GM13977 (cell line): ENCODE results near the gene JMJD1C.

ENCODE experiments used
- DNase-seq: peaks from one replicate; pipeline ENCODE4 v3.0.0; 2012; ENCODE audit warnings: low spot score
- in situ Hi-C: fragments of 300-500 bp; cut with MboI; formaldehyde crosslinking; loops from one replicate; pipeline ENCODE4 v1.12.0; 2022; ENCODE audit warnings: low sequenced_read_pairs, low pct_unique_long_range_greater_than_20kb, mixed read lengths, inconsistent platforms; ENCODE audit not compliant: unreplicated experiment
- TF ChIP-seq, protein P1 (sequence below): IDR thresholded peaks from 2 replicates; pipeline ENCODE4 v1.5.1; 2012; ENCODE audit warnings: mild to moderate bottlenecking, control low read depth; ENCODE audit not compliant: insufficient read depth; ENCODE audit errors: extremely low read depth, missing control alignments

The JMJD1C gene

DNA sequence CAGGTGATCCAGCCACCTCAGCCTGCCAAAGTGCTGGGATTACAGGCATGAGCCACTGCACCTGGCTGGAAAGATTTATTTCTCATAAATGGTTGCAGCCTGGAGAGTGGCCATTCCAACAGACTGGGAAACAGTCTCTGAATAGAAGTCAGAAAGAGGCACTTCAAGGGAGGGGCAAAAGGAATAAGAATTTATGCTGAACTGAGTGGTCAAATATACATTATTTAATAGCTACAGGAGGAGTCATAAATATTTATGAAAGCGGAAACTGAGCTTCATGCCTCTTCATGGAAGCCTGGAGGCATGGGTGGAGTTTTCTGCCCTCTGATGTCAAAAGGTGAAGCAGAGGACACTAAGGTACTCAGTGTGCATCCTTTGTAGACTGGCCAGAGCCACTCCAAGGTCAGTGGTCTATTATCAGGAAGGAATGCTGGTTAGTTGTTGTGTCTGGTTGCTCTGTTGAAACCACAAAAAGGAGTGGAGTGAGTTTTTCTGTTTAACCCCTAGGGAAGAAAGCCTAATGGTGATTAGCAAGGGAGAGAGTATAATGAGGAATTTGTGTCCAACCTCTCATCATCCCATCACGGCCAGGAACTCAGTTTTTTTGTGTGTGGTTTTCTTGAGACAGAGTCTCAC, 341.9 kb downstream of the JMJD1C start:
- TF ChIP-seq, protein P1, sequence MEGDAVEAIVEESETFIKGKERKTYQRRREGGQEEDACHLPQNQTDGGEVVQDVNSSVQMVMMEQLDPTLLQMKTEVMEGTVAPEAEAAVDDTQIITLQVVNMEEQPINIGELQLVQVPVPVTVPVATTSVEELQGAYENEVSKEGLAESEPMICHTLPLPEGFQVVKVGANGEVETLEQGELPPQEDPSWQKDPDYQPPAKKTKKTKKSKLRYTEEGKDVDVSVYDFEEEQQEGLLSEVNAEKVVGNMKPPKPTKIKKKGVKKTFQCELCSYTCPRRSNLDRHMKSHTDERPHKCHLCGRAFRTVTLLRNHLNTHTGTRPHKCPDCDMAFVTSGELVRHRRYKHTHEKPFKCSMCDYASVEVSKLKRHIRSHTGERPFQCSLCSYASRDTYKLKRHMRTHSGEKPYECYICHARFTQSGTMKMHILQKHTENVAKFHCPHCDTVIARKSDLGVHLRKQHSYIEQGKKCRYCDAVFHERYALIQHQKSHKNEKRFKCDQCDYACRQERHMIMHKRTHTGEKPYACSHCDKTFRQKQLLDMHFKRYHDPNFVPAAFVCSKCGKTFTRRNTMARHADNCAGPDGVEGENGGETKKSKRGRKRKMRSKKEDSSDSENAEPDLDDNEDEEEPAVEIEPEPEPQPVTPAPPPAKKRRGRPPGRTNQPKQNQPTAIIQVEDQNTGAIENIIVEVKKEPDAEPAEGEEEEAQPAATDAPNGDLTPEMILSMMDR = no peak
- in situ Hi-C loops = no loop called here
- no peak for DNase-seq

DNA sequence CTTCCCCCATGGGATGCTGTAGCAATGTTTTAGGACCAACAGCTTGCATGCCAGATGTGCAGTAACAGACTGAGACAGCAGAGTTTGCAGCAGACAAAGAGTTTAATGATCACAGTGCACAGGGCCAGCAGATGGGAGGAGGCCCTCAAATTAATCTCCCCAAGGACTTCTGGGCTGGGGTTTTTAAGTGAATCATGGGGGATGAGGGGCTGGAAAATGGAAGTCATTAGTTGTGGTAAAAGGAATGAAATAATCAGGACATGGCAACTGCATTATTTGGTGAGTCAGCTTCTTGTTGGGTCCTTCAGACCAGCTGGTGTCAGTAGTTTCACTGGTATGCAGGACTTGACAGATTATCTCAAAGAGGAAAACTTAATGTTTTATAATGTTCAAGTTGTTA, 345.2 kb downstream of the JMJD1C start:
- TF ChIP-seq, protein P1 = no peak
- in situ Hi-C loops = no loop called here
- no peak for DNase-seq

DNA sequence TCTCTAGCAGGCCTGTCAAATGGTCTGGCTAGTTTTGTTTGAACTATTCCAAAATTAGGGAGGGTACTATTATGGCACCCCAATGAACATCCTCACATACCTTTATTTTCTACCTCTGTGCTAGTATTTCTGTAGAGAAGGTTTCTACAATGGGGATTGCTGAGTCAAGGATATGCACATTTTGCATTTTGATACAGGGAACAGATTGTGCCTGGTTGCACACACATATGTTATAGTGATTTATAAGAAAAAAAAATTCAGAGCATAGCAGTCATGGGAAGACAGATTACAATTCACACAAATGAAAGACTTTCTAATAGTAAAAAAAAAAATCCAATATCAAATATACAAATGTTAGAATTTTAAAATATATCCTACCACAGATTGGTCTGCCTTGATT, 346.7 kb downstream of the JMJD1C start:
- DNase-seq = no peak
- in situ Hi-C loops = no loop called here
- TF ChIP-seq, protein P1 = no peak
